Right lobe of liver (tissue), 6 donors: ENCODE results near the gene PIGO. TPM values are rescaled to one million over a fixed set of nuclear protein-coding genes. Genes with fewer than 3 reads are reported as not detected.

Experiments
- ATAC-seq, 4 donors: fragments of 200-7000 bp; cut with Tn5 transposase; one replicate each; pipeline ENCODE4 v1.9.1; 2020; ENCODE audit warnings: mild to moderate bottlenecking in 4 of 4, moderate library complexity in 4 of 4
- DNase-seq, 3 donors: peaks; one replicate each; pipeline ENCODE4 v3.0.0-alpha.2; 2020
- H3K27ac ChIP-seq, 3 donors: fragments of 200-600 bp; one replicate each; pipeline ENCODE4 v1.8.0; 2022
- H3K27me3 ChIP-seq, 2 donors: fragments of 200-600 bp; one replicate each; pipeline ENCODE4 v1.8.0; 2022
- H3K36me3 ChIP-seq, 4 donors: fragments of 200-600 bp; sonication (generic) in 1 of 4; one replicate each; pipeline versions ENCODE4 v1.5.1 to v1.8.0; 2017 to 2022; ENCODE audit warnings: control low read depth in 1 of 4
- H3K4me1 ChIP-seq, 4 donors: fragments of 200-600 bp; sonication (generic) in 1 of 4; one replicate each; pipeline versions ENCODE4 v1.5.1 to v1.8.0; 2017 to 2022; ENCODE audit warnings: control low read depth in 1 of 4
- H3K4me3 ChIP-seq, 3 donors: fragments of 200-600 bp; one replicate each; pipeline ENCODE4 v1.8.0; 2022
- H3K9me3 ChIP-seq, 4 donors: fragments of 200-600 bp; sonication (generic) in 1 of 4; one replicate each; pipeline versions ENCODE4 v1.5.1 to v1.8.0; 2017 to 2022; ENCODE audit warnings: control low read depth in 1 of 4
- POLR2A ChIP-seq: fragments of 450-650 bp; IDR thresholded peaks from one replicate; pipeline ENCODE4 v1.6.1; 2017; ENCODE audit warnings: antibody characterized with exemption, mild to moderate bottlenecking
- WGBS: methylation state at CpG from one replicate; pipeline ENCODE4 v1.1.6; 2018; ENCODE audit warnings: low coverage, low lambda C conversion rate; ENCODE audit not compliant: insufficient coverage; ENCODE audit errors: missing lambda C conversion rate; 5-methylcytosine and 5-hydroxymethylcytosine counted together
- intact Hi-C, 2 donors: fragments of 100-400 bp; cut with DNase I; formaldehyde crosslinking; loops; one replicate each; pipeline versions ENCODE4 v1.11.2 to v1.14.1; 2022
- total RNA-seq, 6 experiments: library from RNA; depleted of rRNA in 2 of 6; stranded (reverse); fragments of >200 nt in 2 of 6; fragmentation: NEBNext Ultra II Directional in 3 of 6; extraction: Animal tissue kit (Norgen Biotek cat#: 25700) in 3 of 6; gene quantifications; one replicate each; pipeline versions ENCODE4 v1.1.0 to v1.2.4, GENCODE V29; 2016 to 2023
- TF ChIP-seq, protein P1 (sequence below), 4 donors: fragments of 200-600 bp in 3 of 4; fragments of 450-650 bp in 1 of 4; IDR thresholded peaks; one replicate each; pipeline versions ENCODE4 v1.5.1 to v1.8.0; 2016 to 2022; ENCODE audit warnings: antibody characterized with exemption in 4 of 4, mild to moderate bottlenecking in 2 of 4
- donor health status: DM: no; HTN: yes; CAD: no.
- donor health status: DM: no; HTN: no; CAD: no.
- donor health status: DM: no; HTN: no; CAD: no.
- donor health status: DM: no; HTN: yes; CAD: no.
- donor health status: DM: no; HTN: yes; CAD: no.

Gene PIGO
- total RNA-seq, 6 experiments from 2014 or later: 11.5 to 18.0 (median 15.6) TPM

DNA sequence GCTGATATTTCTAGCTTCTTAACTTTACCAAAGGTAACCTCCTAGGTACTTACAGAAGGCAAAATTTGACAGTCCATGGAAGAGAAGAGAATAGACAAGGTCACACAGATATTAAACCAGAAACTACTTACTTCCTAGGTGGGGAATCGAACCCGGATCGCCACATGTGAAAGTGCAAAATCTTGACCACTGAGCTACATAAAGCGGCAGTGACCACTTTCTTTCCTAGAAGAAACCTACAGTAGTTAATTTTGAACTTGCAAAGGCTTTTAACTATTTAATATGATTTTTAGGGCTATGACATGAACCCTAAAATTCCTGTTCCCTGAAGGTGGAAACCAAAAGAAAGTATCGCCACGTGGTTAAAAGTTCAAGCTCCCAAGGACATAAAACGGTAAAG, 39.6 kb upstream of the PIGO start:
- ATAC-seq (no peak), DNase-seq (no peak)
- peaks cover 0 to 15% (median 0%) of the 10 kb centered on the region in 4 donors for H3K4me1 ChIP-seq
- H3K9me3 ChIP-seq: no peaks in the 10 kb centered on the region
- 81% methylated on average over 7 of the region's 7 CpGs for WGBS
- no peak overlapping the region for H3K27ac ChIP-seq
- no peaks in the 10 kb centered on the region for H3K27me3 ChIP-seq
- no peaks in the 10 kb centered on the region for H3K36me3 ChIP-seq
- TF ChIP-seq, protein P1, sequence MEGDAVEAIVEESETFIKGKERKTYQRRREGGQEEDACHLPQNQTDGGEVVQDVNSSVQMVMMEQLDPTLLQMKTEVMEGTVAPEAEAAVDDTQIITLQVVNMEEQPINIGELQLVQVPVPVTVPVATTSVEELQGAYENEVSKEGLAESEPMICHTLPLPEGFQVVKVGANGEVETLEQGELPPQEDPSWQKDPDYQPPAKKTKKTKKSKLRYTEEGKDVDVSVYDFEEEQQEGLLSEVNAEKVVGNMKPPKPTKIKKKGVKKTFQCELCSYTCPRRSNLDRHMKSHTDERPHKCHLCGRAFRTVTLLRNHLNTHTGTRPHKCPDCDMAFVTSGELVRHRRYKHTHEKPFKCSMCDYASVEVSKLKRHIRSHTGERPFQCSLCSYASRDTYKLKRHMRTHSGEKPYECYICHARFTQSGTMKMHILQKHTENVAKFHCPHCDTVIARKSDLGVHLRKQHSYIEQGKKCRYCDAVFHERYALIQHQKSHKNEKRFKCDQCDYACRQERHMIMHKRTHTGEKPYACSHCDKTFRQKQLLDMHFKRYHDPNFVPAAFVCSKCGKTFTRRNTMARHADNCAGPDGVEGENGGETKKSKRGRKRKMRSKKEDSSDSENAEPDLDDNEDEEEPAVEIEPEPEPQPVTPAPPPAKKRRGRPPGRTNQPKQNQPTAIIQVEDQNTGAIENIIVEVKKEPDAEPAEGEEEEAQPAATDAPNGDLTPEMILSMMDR (IDR thresholded peaks at IDR 0.05): no peak
- no peak for TF ChIP-seq POLR2A
- intact Hi-C loops: no loop called here
- H3K4me3 ChIP-seq: no peak overlapping the region

DNA sequence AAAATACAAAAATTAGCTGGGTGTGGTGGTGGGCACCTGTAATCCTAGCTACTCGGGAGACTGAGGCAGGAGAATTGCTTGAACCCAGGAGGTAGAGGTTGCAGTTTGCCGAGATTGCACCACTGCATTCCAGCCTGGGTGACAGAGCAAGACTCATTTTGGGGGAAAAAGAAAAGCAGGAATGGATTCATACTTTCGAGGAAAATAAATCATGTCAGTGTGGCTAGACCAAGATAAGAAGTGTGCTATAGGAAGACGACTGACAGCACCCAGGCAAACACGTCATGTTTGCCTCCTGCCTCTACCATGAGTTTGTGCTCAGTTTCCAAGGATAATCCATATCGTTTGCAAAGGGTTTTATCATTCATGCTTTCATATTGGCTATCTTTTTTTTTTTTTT, 38.5 kb upstream of the PIGO start:
- TF ChIP-seq, protein P1 (IDR thresholded peaks at IDR 0.05): no peak
- no peak for TF ChIP-seq POLR2A
- intact Hi-C loops: no loop called here
- Histone ChIP-seq H3K36me3 (no peaks in the 10 kb centered on the region), H3K27me3 (no peaks in the 10 kb centered on the region), H3K4me3 (no peak overlapping the region), H3K27ac (no peak overlapping the region), H3K4me1 (peaks cover 0 to 15% (median 0%) of the 10 kb centered on the region in 4 donors), H3K9me3 (no peaks in the 10 kb centered on the region)
- 84% methylated on average over 6 of the region's 6 CpGs for WGBS
- ATAC-seq: no peak
- DNase-seq: no peak

DNA sequence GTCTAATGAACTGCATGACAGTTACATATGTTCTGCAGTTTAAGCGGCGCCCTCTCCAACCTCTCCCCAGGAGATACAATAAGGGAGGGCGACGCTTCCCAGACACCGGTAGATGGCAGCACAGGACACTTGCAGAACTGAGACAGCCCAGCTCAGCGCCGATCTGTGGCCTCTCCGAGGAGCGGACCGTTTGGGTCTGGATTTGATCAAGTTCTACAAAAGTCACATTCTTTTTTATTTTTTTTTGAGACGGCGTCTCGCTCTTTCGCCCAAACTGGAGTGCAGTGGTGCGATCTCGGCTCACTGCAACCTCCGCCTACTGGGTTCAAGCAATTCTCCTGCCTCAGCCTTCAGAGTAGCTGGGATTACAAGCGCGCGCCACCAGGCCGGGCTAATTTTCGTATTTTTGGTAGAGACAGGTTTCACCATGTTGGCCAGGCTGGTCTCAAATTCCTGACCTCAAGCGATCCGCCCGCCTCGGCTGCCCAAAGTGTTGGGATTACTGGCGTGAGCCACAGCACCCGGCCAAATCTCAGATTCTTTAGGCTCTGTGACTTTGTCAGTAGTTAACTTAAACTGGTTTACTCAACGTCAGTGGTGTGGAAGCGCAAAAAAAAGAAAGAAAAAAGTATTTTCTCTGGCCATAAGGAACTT, 20.6 kb upstream of the PIGO start:
- peak; percentile 72 to 78 (median 74) for ATAC-seq
- TF ChIP-seq, protein P1 (IDR thresholded peaks at IDR 0.05): peak; percentile 90 to 98 (median 96)
- TF ChIP-seq POLR2A: no peak
- Histone ChIP-seq H3K4me1 (peaks cover 0 to 25% (median 8%) of the 10 kb centered on the region in 4 donors), H3K27me3 (no peaks in the 10 kb centered on the region), H3K4me3 (peak overlapping the region; percentile 47 to 64 (median 60)), H3K9me3 (no peaks in the 10 kb centered on the region), H3K27ac (peak overlapping the region; percentile 43 to 85 (median 73)), H3K36me3 (no peaks in the 10 kb centered on the region)
- intact Hi-C loops: loop anchor here (5.0 to 10.0 kb wide), 2 partner anchors 140 to 148 kb away; no protein-coding TSS in a partner anchor
- WGBS: 13% methylated on average over 25 of the region's 30 CpGs
- DNase-seq: peak; percentile 91 to 94 (median 92)

DNA sequence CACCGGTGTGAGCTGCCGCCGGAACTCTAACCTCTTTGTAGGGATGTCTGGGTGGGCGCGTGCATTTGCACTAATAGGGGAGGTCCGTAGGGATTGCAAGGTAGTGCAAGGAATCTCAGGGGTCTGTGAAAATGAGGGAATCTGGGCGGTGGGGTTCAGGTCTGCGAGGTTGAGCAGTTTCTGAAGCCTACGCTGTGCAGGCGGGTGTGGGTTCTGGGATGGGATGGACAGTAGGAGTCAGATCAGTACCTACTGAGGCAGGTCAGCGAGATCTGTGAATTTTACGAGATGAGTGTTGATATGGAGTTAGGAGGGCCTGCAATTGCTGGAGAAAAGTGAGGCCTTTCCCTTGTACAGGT, 20.1 kb upstream of the PIGO start:
- ATAC-seq: peak in 1 of 4 donors; percentile 0
- peaks cover 0 to 28% (median 10%) of the 10 kb centered on the region in 4 donors for H3K4me1 ChIP-seq
- 0% methylated on average over 7 of the region's 12 CpGs for WGBS

More for the DNA sequence above, 20.1 kb upstream of the PIGO start:
- peak overlapping the region; percentile 6 to 73 (median 48) for H3K27ac ChIP-seq
- intact Hi-C loops: loop anchor here (5.0 to 10.0 kb wide), 2 partner anchors 141 to 148 kb away; no protein-coding TSS in a partner anchor
- DNase-seq: no peak
- no peaks in the 10 kb centered on the region for H3K9me3 ChIP-seq
- H3K36me3 ChIP-seq: no peaks in the 10 kb centered on the region
- peak overlapping the region; percentile 47 to 64 (median 60) for H3K4me3 ChIP-seq
- TF ChIP-seq POLR2A: peak; percentile 3
- TF ChIP-seq, protein P1 (IDR thresholded peaks at IDR 0.05): no peak
- no peaks in the 10 kb centered on the region for H3K27me3 ChIP-seq
